Prostate gland (tissue), 2 donors: Measurements from ENCODE around the gene SH2D1B. TPM values are rescaled to one million over a fixed set of nuclear protein-coding genes. Genes with fewer than 3 reads are reported as not detected.

Experiments used
- DNase-seq: peaks from one replicate; pipeline ENCODE4 v3.0.0-alpha.2; 2019; ENCODE audit warnings: low spot score
- H3K27ac ChIP-seq, 2 donors: fragments of 200-600 bp; sonication (generic); 2 replicates each; pipeline ENCODE4 v1.5.1; 2017 to 2019
- H3K27me3 ChIP-seq: fragments of 200-600 bp; sonication (generic); replicated peaks from 2 replicates; pipeline ENCODE4 v1.5.1; 2019; ENCODE audit not compliant: insufficient read depth
- H3K36me3 ChIP-seq, 2 donors: fragments of 200-600 bp; sonication (generic); 1 replicate in 1 of 2; 2 replicates in 1 of 2; pipeline versions ENCODE4 v1.5.1 to v1.8.1; 2017 to 2019
- H3K4me1 ChIP-seq: fragments of 200-600 bp; sonication (generic); replicated peaks from 2 replicates; pipeline ENCODE4 v1.5.1; 2019
- H3K4me3 ChIP-seq, 2 donors: fragments of 200-600 bp; sonication (generic); 2 replicates each; pipeline ENCODE4 v1.5.1; 2017 to 2019
- H3K9me3 ChIP-seq: fragments of 200-600 bp; sonication (generic); 2 replicates; pipeline ENCODE4 v1.5.1; 2017
- POLR2A ChIP-seq: fragments of 450-650 bp; IDR thresholded peaks from one replicate; pipeline ENCODE4 v1.6.1; 2016; ENCODE audit warnings: antibody characterized with exemption, mild to moderate bottlenecking
- POLR2AphosphoS5 ChIP-seq: sonication (generic); formaldehyde crosslinking; IDR thresholded peaks from one replicate; pipeline ENCODE4 v1.6.1; 2017; ENCODE audit warnings: antibody characterized with exemption
- whole genome bisulfite sequencing: methylation state at CpG from one replicate; pipeline ENCODE4 v1.1.5; 2018; 5-methylcytosine and 5-hydroxymethylcytosine counted together
- intact Hi-C: fragments of 100-400 bp; cut with DNase I; formaldehyde crosslinking; loops from one replicate; pipeline ENCODE4 v1.14.2; 2022
- total RNA-seq, 2 donors: library from RNA; depleted of rRNA; stranded (reverse); fragments of >200 nt; gene quantifications; one replicate each; pipeline ENCODE4 v1.1.0, GENCODE V29; 2016
- TF ChIP-seq, protein P1 (sequence below), 4 experiments: fragments of 200-600 bp in 2 of 4; fragments of 450-650 bp in 2 of 4; sonication (generic) in 2 of 4; IDR thresholded peaks; 1 replicate in 3 of 4; 2 replicates in 1 of 4; pipeline ENCODE4 v1.5.1; 2016 to 2019; ENCODE audit warnings: antibody characterized with exemption in 4 of 4, mild to moderate bottlenecking in 2 of 4, moderate library complexity in 2 of 4

The SH2D1B gene
- total RNA-seq, 2 donors from 2014 or later = not detected

GRCh38 chr1:162407539-162407938 is 4.4 kb downstream of the SH2D1B start:
- H3K4me1 ChIP-seq = no peaks in the 10 kb centered on the region
- no peak for DNase-seq
- no peaks in the 10 kb centered on the region for H3K36me3 ChIP-seq
- H3K9me3 ChIP-seq = no peaks in the 10 kb centered on the region
- intact Hi-C loops = no loop called here
- TF ChIP-seq, protein P1, sequence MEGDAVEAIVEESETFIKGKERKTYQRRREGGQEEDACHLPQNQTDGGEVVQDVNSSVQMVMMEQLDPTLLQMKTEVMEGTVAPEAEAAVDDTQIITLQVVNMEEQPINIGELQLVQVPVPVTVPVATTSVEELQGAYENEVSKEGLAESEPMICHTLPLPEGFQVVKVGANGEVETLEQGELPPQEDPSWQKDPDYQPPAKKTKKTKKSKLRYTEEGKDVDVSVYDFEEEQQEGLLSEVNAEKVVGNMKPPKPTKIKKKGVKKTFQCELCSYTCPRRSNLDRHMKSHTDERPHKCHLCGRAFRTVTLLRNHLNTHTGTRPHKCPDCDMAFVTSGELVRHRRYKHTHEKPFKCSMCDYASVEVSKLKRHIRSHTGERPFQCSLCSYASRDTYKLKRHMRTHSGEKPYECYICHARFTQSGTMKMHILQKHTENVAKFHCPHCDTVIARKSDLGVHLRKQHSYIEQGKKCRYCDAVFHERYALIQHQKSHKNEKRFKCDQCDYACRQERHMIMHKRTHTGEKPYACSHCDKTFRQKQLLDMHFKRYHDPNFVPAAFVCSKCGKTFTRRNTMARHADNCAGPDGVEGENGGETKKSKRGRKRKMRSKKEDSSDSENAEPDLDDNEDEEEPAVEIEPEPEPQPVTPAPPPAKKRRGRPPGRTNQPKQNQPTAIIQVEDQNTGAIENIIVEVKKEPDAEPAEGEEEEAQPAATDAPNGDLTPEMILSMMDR (IDR thresholded peaks at IDR 0.05) = no peak
- TF ChIP-seq POLR2AphosphoS5 = no peak
- no peaks in the 10 kb centered on the region for H3K27me3 ChIP-seq
- 97% methylated on average over 1 of the region's 1 CpG for WGBS
- no peak overlapping the region for H3K27ac ChIP-seq
- H3K4me3 ChIP-seq = no peak overlapping the region

GRCh38 chr1:162406811-162407210 is 5.1 kb downstream of the SH2D1B start:
- 88% methylated on average over 2 of the region's 2 CpGs for WGBS
- no peaks in the 10 kb centered on the region for H3K36me3 ChIP-seq
- no peak overlapping the region for H3K27ac ChIP-seq
- TF ChIP-seq, protein P1 (IDR thresholded peaks at IDR 0.05) = no peak
- TF ChIP-seq POLR2AphosphoS5 = no peak
- TF ChIP-seq POLR2A = no peak
- H3K4me3 ChIP-seq = no peak overlapping the region
- no peak for DNase-seq
- intact Hi-C loops = no loop called here
- H3K9me3 ChIP-seq = no peaks in the 10 kb centered on the region
- no peaks in the 10 kb centered on the region for H3K27me3 ChIP-seq
- no peaks in the 10 kb centered on the region for H3K4me1 ChIP-seq

- TF ChIP-seq POLR2A = no peak
- TF ChIP-seq, protein P1 (IDR thresholded peaks at IDR 0.05) = no peak
- no peak for TF ChIP-seq POLR2AphosphoS5
- intact Hi-C loops = no loop called here
- DNase-seq = no peak
- no peaks in the 10 kb centered on the region for H3K9me3 ChIP-seq
- H3K27ac ChIP-seq = no peak overlapping the region
- no peak overlapping the region for H3K4me3 ChIP-seq
- no peaks in the 10 kb centered on the region for H3K4me1 ChIP-seq
- no peaks in the 10 kb centered on the region for H3K27me3 ChIP-seq
- no peaks in the 10 kb centered on the region for H3K36me3 ChIP-seq
- 46% methylated on average over 5 of the region's 5 CpGs for WGBS
These were observed 6.1 kb downstream of the SH2D1B start for GRCh38 chr1:162405800-162406199.

DNA sequence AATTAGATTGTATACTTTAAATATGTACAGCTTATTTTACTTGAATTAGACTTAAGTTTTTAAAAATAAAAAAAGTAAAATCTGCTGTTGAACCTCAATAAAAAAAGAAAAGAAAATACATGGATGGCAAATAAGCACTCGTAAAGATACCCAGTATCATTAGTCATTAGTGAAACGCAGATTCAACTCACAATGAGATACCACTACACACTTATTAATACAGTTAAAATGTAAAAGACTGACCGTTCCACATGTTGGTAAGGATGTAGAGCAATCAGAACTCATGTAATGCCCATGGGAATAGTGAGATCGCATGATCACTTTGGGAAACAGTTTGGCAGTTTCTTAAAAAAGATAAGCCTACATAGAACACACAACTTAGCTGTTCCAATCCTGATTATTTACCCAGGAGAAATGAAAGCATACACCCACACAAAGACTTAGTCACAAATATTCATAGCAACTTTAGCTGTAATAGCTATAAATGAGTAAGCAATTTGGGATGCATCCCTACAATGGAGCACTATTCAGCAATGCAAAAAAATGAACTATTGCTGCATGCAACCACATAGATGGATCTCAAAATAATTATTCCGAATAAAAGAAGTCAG is 7.3 kb downstream of the SH2D1B start:
- Histone ChIP-seq H3K27ac (no peak overlapping the region), H3K4me3 (no peak overlapping the region), H3K36me3 (no peaks in the 10 kb centered on the region), H3K9me3 (no peaks in the 10 kb centered on the region), H3K4me1 (no peaks in the 10 kb centered on the region), H3K27me3 (no peaks in the 10 kb centered on the region)
- DNase-seq = no peak
- TF ChIP-seq POLR2AphosphoS5 (no peak), POLR2A (no peak)
- TF ChIP-seq, protein P1 (IDR thresholded peaks at IDR 0.05) = no peak
- intact Hi-C loops = no loop called here
- 67% methylated on average over 5 of the region's 5 CpGs for WGBS

GRCh38 chr1:162400790-162401355 is 11.1 kb downstream of the SH2D1B start:
- Histone ChIP-seq H3K4me1 (no peaks in the 10 kb centered on the region), H3K27me3 (no peaks in the 10 kb centered on the region), H3K4me3 (no peak overlapping the region), H3K9me3 (no peaks in the 10 kb centered on the region), H3K27ac (no peak overlapping the region), H3K36me3 (no peaks in the 10 kb centered on the region)
- WGBS = 95% methylated on average over 10 of the region's 10 CpGs
- no peak for DNase-seq
- intact Hi-C loops = no loop called here
- TF ChIP-seq, protein P1 (IDR thresholded peaks at IDR 0.05) = no peak
- TF ChIP-seq POLR2AphosphoS5 (no peak), POLR2A (no peak)
